ENCODE results near the gene SLU7. TPM values are rescaled to one million over a fixed set of nuclear protein-coding genes. Genes with fewer than 3 reads are reported as not detected.

The SLU7 gene
- total and polyA plus RNA-seq, 3 experiments from 2014 or later: 48.3 to 94.1 (median 55.7) TPM

DNA sequence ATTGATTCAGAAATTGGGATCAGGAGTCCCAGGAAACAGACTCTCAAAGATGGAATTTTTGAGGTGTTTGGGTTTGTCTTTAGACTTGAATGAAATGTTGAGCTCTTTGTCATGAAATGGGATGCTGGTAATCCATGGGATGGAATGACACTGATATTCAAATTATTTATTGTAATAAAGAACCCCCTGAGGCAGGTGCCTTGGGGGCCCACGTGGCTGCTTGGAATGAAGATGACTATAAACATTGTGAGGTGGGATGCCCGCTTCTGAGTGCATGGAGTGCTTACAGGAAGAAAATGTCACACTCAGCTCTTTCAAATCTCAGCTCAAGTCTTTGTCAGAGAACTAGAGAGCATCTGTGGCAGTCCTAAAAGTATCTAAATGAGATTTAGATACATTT, 38.8 kb downstream of the SLU7 start:
- CTCF ChIA-PET: interaction anchor here (1.5 to 2.4 kb wide), 2 partner anchors 19 to 358 kb away, joined by 3 to 6 read pairs; no protein-coding TSS in a partner anchor
- POLR2A ChIA-PET: no interaction called here

DNA sequence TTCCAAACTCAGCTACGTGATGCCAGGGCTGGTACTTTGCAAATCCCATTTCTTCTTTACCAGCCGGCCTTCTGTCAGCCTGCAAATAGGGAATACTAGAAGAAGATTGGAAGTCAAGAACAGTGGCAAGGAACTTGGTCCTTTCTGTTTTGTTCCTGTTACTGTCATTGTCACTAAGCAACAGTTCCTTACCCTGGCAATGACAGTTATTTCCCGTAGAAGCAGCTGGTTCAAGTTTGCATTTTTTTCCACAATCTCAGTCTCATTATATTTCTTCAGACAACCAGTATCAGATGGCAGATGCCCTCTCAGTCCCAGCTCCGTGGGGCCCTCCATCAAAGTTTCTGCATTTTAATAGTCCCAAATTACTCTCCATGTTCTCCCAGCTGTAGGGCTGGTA, 39.4 kb downstream of the SLU7 start:
- no peak for DNase-seq
- Mint-ChIP-seq H3K4me1 (no peaks in the 10 kb centered on the region), H3K27me3 (peaks cover 11 to 41% of the 10 kb centered on the region in 2 donors), H3K36me3 (no peaks in the 10 kb centered on the region), H3K27ac (no peak overlapping the region), H3K4me3 (no peak overlapping the region), H3K9me3 (no peaks in the 10 kb centered on the region)
- Histone ChIP-seq H3K36me3 (ENCODE audit: insufficient read depth, low read length) (no peaks in the 10 kb centered on the region), H3K4me1 (ENCODE audit: insufficient read depth, low read length) (no peaks in the 10 kb centered on the region), H3K9me3 (ENCODE audit: low read length) (no peaks in the 10 kb centered on the region), H3K4me3 (ENCODE audit: low read length) (no peak overlapping the region), H3K27me3 (ENCODE audit: insufficient read depth, low read length, poor library complexity, severe bottlenecking) (no peaks in the 10 kb centered on the region), H3K27ac (ENCODE audit: low read depth, low read length) (no peak overlapping the region)
- ChIA-PET CTCF (interaction anchor here (1.5 to 2.4 kb wide), 2 partner anchors 18 to 358 kb away, joined by 3 to 6 read pairs; no protein-coding TSS in a partner anchor), POLR2A (no interaction called here)

More for the DNA sequence above, 38.8 kb downstream of the SLU7 start:
- no peak overlapping the region for H3K4me3 Mint-ChIP-seq
- H3K27me3 ChIP-seq (ENCODE audit: insufficient read depth, low read length, poor library complexity, severe bottlenecking): no peaks in the 10 kb centered on the region
- H3K9me3 ChIP-seq (ENCODE audit: low read length): no peaks in the 10 kb centered on the region
- no peak overlapping the region for H3K4me3 ChIP-seq (ENCODE audit: low read length)
- H3K4me1 Mint-ChIP-seq: no peaks in the 10 kb centered on the region
- peaks cover 11 to 36% of the 10 kb centered on the region in 2 donors for H3K27me3 Mint-ChIP-seq
- no peaks in the 10 kb centered on the region for H3K36me3 ChIP-seq (ENCODE audit: insufficient read depth, low read length)
- no peaks in the 10 kb centered on the region for H3K36me3 Mint-ChIP-seq
- no peaks in the 10 kb centered on the region for H3K4me1 ChIP-seq (ENCODE audit: insufficient read depth, low read length)
- no peak overlapping the region for H3K27ac Mint-ChIP-seq
- H3K9me3 Mint-ChIP-seq: no peaks in the 10 kb centered on the region
- DNase-seq: no peak
- H3K27ac ChIP-seq (ENCODE audit: low read depth, low read length): no peak overlapping the region

DNA sequence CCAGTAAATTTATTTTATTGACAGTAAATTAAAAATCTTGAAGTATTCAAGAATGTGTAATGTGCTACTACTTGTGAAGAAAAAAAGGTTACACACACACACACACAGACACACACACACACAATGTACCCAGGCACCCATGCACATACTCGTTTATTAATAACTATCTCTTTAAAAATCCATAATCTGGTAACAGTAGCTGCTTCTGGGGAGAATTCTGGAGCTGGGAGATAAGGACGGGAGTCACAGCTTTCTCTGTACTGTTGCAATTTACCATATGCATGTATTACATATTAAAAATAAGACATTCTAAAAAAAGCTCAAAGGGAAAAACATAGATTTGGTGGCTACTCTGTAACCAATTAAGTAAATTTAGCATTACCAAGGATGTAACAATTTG, 40.6 kb downstream of the SLU7 start:
- POLR2A ChIA-PET: no interaction called here
- no peak for DNase-seq
- H3K36me3 Mint-ChIP-seq: no peaks in the 10 kb centered on the region
- no peaks in the 10 kb centered on the region for H3K9me3 ChIP-seq (ENCODE audit: low read length)
- no peaks in the 10 kb centered on the region for H3K4me1 Mint-ChIP-seq
- CTCF ChIA-PET: interaction anchor here (2.4 kb wide), 1 partner anchor 357 kb away, joined by 6 read pairs; no protein-coding TSS in a partner anchor
- no peaks in the 10 kb centered on the region for H3K36me3 ChIP-seq (ENCODE audit: insufficient read depth, low read length)
- H3K9me3 Mint-ChIP-seq: no peaks in the 10 kb centered on the region
- no peaks in the 10 kb centered on the region for H3K4me1 ChIP-seq (ENCODE audit: insufficient read depth, low read length)
- no peak overlapping the region for H3K4me3 Mint-ChIP-seq
- peaks cover 14 to 47% of the 10 kb centered on the region in 2 donors for H3K27me3 Mint-ChIP-seq
- H3K27ac Mint-ChIP-seq: no peak overlapping the region
- H3K27me3 ChIP-seq (ENCODE audit: insufficient read depth, low read length, poor library complexity, severe bottlenecking): no peaks in the 10 kb centered on the region
- no peak overlapping the region for H3K27ac ChIP-seq (ENCODE audit: low read depth, low read length)
- H3K4me3 ChIP-seq (ENCODE audit: low read length): no peak overlapping the region

DNA sequence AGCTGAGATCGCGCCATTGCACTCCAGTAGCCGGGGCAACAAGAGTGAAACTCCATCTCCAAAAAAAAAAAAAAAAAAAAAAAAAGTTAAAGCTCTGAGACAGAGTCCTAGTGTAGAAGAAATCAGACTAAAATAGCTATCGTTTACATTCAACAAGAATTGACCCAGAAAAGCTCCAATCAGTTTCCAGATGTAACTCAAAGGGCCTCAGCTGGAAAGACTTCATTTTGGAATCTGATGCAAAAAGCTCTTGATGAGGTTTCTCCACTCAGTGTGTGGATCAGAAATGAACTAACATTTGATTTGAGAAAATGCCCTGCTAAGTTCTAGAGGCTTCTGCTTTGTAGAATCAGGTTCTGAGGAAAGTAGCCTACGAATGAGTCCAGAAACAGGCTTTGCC, 41.2 kb downstream of the SLU7 start:
- no peaks in the 10 kb centered on the region for H3K36me3 ChIP-seq (ENCODE audit: insufficient read depth, low read length)
- DNase-seq: no peak
- Mint-ChIP-seq H3K4me1 (no peaks in the 10 kb centered on the region), H3K27ac (no peak overlapping the region), H3K4me3 (no peak overlapping the region), H3K36me3 (no peaks in the 10 kb centered on the region), H3K27me3 (peaks cover 21 to 53% of the 10 kb centered on the region in 2 donors), H3K9me3 (no peaks in the 10 kb centered on the region)
- no peaks in the 10 kb centered on the region for H3K4me1 ChIP-seq (ENCODE audit: insufficient read depth, low read length)
- no peaks in the 10 kb centered on the region for H3K27me3 ChIP-seq (ENCODE audit: insufficient read depth, low read length, poor library complexity, severe bottlenecking)
- ChIA-PET CTCF (no interaction called here), POLR2A (no interaction called here)
- H3K9me3 ChIP-seq (ENCODE audit: low read length): no peaks in the 10 kb centered on the region
- H3K27ac ChIP-seq (ENCODE audit: low read depth, low read length): no peak overlapping the region
- no peak overlapping the region for H3K4me3 ChIP-seq (ENCODE audit: low read length)

DNA sequence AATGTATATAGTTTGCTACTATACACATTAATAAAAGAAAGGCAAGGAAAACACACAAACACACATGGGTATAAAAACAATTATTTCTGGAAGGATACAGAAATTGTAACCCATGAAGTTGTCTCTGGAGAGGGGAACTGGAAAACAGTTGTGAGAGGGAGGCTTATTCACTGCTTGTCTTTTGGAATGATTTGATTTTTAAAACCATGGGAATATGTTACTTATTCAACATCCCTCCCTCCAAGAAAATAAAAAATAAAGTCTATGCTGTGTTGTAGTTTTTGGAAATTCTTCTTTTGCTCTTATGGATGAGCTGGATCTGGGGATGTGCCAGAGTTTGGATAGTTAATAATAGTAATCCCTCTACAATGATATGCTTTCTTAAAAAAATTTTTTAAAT, 42.5 kb downstream of the SLU7 start:
- H3K9me3 ChIP-seq (ENCODE audit: low read length): no peaks in the 10 kb centered on the region
- no peaks in the 10 kb centered on the region for H3K36me3 Mint-ChIP-seq
- no peak overlapping the region for H3K4me3 ChIP-seq (ENCODE audit: low read length)
- no peak for DNase-seq
- CTCF ChIA-PET: interaction anchor here (1.1 kb wide), 1 partner anchor 13 kb away, joined by 3 read pairs; no protein-coding TSS in a partner anchor
- POLR2A ChIA-PET: no interaction called here
- no peaks in the 10 kb centered on the region for H3K9me3 Mint-ChIP-seq
- no peaks in the 10 kb centered on the region for H3K4me1 ChIP-seq (ENCODE audit: insufficient read depth, low read length)
- H3K4me3 Mint-ChIP-seq: no peak overlapping the region
- no peak overlapping the region for H3K27ac Mint-ChIP-seq
- no peak overlapping the region for H3K27ac ChIP-seq (ENCODE audit: low read depth, low read length)
- no peaks in the 10 kb centered on the region for H3K27me3 ChIP-seq (ENCODE audit: insufficient read depth, low read length, poor library complexity, severe bottlenecking)
- H3K36me3 ChIP-seq (ENCODE audit: insufficient read depth, low read length): no peaks in the 10 kb centered on the region
- H3K4me1 Mint-ChIP-seq: no peaks in the 10 kb centered on the region
- peaks cover 22 to 63% of the 10 kb centered on the region in 2 donors for H3K27me3 Mint-ChIP-seq

DNA sequence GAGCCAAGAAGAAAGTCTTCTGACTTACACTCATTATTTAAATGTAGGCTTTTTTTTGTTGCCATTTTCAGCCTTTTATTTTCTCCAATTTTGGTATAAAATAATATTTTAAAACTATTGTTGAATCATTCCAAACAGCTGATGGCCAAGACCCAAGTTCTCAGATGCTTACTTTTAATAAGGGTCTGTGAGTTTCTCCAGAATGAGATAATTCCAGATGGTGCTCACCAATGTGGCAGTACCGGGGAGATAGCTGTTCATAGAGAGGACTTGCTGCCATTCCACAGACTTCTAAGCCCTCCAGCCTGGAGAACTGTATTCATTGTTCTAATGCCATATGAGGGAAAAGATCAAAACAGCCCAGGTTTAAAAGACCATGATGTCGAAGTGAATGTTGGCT, 43.2 kb downstream of the SLU7 start:
- no peaks in the 10 kb centered on the region for H3K4me1 ChIP-seq (ENCODE audit: insufficient read depth, low read length)
- no peaks in the 10 kb centered on the region for H3K9me3 Mint-ChIP-seq
- no peak overlapping the region for H3K4me3 ChIP-seq (ENCODE audit: low read length)
- peaks cover 3 to 5% (median 4%) of the 10 kb centered on the region in 3 donors for H3K4me1 Mint-ChIP-seq
- POLR2A ChIA-PET: no interaction called here
- no peaks in the 10 kb centered on the region for H3K9me3 ChIP-seq (ENCODE audit: low read length)
- no peak for DNase-seq
- H3K27ac ChIP-seq (ENCODE audit: low read depth, low read length): no peak overlapping the region
- H3K27me3 Mint-ChIP-seq: peaks cover 26 to 70% of the 10 kb centered on the region in 2 donors
- CTCF ChIA-PET: no interaction called here
- no peaks in the 10 kb centered on the region for H3K36me3 ChIP-seq (ENCODE audit: insufficient read depth, low read length)
- H3K27me3 ChIP-seq (ENCODE audit: insufficient read depth, low read length, poor library complexity, severe bottlenecking): peaks cover 6% of the 10 kb centered on the region
- H3K36me3 Mint-ChIP-seq: no peaks in the 10 kb centered on the region
- no peak overlapping the region for H3K4me3 Mint-ChIP-seq
- no peak overlapping the region for H3K27ac Mint-ChIP-seq

DNA sequence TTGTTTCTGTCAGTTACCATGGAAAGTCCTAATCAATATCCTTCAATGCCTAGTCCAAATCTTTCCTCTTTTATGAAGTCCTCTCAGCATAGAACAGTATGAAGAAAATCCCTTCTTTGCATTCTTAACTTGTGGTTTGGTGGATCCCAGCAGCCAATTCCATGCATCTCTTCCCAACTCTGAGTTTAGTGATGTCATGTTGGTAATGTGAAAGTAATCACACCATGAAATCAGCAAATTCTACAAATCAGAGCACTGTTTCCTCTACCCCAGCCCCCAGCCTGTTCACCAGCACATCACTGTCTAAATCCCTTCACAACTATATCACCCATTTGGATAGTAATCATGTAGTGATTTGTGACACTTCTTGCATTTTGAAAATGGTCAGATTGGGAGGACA, 43.7 kb downstream of the SLU7 start:
- ChIA-PET CTCF (no interaction called here), POLR2A (no interaction called here)
- no peaks in the 10 kb centered on the region for H3K36me3 ChIP-seq (ENCODE audit: insufficient read depth, low read length)
- Mint-ChIP-seq H3K4me1 (peaks cover 5 to 8% (median 7%) of the 10 kb centered on the region in 3 donors), H3K27me3 (peaks cover 29 to 70% of the 10 kb centered on the region in 2 donors), H3K36me3 (no peaks in the 10 kb centered on the region), H3K27ac (peak overlapping the region in 1 of 8 donors; percentile 4), H3K9me3 (no peaks in the 10 kb centered on the region), H3K4me3 (no peak overlapping the region)
- H3K27me3 ChIP-seq (ENCODE audit: insufficient read depth, low read length, poor library complexity, severe bottlenecking): peaks cover 10% of the 10 kb centered on the region
- no peak overlapping the region for H3K27ac ChIP-seq (ENCODE audit: low read depth, low read length)
- H3K4me1 ChIP-seq (ENCODE audit: insufficient read depth, low read length): no peaks in the 10 kb centered on the region
- DNase-seq: no peak
- no peak overlapping the region for H3K4me3 ChIP-seq (ENCODE audit: low read length)
- no peaks in the 10 kb centered on the region for H3K9me3 ChIP-seq (ENCODE audit: low read length)

DNA sequence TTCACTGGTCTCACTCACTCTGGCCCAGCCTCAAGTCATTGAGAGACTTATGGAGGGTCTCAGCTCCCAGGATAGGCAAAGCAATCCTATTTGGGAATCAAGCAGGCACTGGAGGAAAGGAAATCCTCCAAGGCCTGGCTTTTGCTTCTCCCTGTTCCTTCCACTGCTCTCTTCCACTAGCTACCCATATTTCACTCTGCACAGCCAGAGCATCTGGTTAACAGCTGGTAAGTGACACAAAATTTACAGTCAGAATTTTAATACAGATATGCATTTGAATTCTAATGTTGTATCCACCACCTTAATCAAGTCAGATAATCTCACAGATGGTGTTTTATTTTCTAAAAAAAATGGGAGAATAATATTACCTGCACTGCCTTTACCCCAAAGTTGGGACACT, 47.6 kb downstream of the SLU7 start:
- Histone ChIP-seq H3K27ac (ENCODE audit: low read depth, low read length) (no peak overlapping the region), H3K4me3 (ENCODE audit: low read length) (no peak overlapping the region), H3K27me3 (ENCODE audit: insufficient read depth, low read length, poor library complexity, severe bottlenecking) (peaks cover 17% of the 10 kb centered on the region), H3K36me3 (ENCODE audit: insufficient read depth, low read length) (no peaks in the 10 kb centered on the region), H3K9me3 (ENCODE audit: low read length) (no peaks in the 10 kb centered on the region), H3K4me1 (ENCODE audit: insufficient read depth, low read length) (peaks cover 4% of the 10 kb centered on the region)
- Mint-ChIP-seq H3K9me3 (no peaks in the 10 kb centered on the region), H3K4me3 (peak overlapping the region in 4 of 7 donors; percentile 28 to 55 (median 42)), H3K36me3 (peaks cover 0 to 3% (median under 1%) of the 10 kb centered on the region in 3 donors), H3K27me3 (peaks cover 41 to 82% of the 10 kb centered on the region in 2 donors), H3K4me1 (peaks cover 13 to 19% (median 18%) of the 10 kb centered on the region in 3 donors), H3K27ac (no peak overlapping the region)
- no peak for DNase-seq
- ChIA-PET POLR2A (no interaction called here), CTCF (no interaction called here)
